GM11168 (cell line): ENCODE measurements around the gene DNAJA4.

ENCODE experiments used
- in situ Hi-C: fragments of 300-500 bp; cut with MboI; formaldehyde crosslinking; loops from one replicate; pipeline ENCODE4 v1.12.0; 2022; ENCODE audit warnings: low sequenced_read_pairs; ENCODE audit not compliant: unreplicated experiment

Gene DNAJA4

DNA sequence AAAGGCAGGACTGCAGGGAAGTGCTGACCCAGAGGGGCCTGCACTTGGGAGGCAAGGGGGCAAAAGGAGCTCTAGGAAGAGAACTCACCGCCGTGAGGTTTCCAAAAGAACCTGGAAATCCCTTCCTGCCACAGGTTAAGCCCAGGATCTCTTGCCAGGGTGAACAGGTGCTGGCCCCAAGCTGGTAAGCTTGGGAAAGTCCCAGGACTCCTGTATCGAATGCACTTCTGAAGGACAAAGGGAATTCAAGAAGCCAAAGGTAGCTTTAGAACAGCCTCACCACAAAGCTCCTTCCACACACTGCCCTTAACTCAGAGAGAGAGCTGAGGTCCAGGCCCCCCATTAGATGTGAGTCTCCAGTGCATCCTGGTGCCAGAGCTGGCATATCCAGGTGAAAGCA is 46.9 kb downstream of the DNAJA4 start:
- in situ Hi-C loops: no loop called here

DNA sequence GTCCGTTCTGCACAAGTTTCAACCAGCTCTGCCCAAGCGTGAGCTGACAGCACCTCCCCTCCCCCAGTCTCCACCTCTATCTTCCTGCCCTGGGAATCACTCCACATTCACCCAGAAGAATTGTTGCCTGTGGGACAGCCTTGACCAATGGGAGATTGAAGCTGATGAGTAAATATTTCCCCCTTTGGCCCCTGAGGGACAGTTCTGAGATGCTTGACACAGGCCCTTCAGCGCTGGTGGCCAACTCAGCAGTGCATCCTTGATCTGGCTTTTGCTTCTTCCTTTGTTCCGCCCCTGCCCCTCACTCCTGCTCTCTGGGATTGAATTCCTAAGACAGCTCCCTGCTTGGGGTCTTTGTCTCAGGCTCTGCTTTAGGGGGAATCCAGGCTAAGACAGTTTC is 48.2 kb downstream of the DNAJA4 start:
- in situ Hi-C loops: no loop called here

DNA sequence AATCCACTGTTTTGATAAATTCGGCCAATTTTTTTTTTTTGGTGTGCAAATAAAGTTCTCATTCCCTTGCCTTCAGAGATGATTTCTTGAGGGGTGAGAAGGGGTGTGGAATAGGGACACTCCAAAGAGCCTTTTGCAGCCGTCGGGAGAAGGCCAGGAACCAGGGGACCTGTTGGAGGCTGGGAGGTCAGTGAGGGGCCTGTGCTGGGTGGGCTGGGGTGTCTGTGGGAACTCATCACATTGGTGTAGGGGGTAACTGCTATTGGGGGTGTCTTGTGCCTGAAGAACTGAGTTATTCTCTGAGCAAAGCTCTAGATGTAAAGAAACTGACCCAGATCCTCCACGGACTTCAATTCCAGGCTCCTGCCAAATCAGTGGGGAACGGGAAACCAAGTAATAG is 48.6 kb downstream of the DNAJA4 start:
- in situ Hi-C loops: no loop called here

DNA sequence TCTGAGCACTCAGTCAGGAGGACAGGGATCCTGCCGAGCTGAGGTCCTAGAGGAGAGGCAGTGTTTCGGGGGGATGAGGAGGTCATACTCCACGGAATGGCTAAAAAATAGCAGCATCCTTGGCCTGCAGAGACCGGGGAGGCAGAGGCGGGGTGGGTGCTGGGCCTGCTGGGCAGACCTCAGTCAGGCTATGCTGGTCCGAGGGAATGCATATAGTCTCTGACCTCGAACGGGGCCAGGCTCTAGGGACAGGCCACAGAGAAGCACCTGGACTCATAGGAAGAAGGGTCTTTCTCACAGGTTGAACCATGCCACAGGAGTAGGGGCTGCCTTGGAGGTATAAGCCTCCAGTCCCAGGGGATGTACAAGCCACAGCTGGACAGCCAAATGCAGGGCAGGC is 49.0 kb downstream of the DNAJA4 start:
- in situ Hi-C loops: no loop called here

DNA sequence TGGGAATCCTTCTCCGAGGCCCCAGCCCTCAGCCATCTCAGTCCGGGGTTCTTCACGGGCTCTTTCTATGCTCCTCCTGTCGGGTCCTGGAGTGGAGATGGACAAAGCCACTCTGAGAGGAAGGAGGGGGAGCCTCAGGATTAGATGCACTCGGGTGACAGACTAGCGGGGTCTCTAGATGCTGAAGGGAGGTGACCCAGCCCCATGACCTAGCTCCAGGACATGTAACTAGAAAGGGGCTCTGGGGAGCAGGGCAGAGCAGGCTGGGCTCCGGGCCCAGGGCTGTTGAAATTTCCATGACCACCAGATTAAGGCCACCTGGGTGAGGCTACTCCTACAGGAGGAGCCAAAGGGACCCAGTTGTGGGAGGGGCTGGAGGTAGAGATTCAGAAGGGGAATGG is 49.8 kb downstream of the DNAJA4 start:
- in situ Hi-C loops: no loop called here

DNA sequence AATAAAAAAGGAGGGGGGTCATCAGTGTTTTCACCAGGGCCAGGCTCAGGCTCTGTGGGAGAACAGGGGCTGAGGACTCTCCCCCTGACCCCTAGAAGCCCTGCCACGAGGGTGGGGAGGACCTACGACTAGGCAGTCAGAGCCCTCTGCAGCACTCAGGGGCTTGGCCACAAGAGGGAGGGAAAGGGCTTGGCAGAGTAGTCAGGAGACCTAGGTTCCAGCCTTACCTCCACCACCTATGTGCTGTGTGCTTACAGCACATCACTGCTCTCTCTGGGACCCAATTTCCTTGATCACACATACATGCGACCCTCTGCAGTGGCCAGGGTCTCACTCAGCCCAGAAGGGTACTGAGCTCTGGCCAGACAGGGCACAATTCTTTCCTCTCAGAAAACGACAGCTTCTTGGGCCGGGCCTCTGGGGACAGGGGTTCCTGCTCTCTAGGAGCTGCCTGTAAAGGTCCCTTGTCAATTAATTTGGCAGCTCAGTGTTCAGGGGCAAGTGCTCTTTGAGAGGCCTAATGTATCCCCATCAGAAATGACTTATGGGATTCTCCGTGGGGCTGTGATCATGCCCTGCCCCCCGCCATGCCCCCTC is 51.4 kb downstream of the DNAJA4 start:
- in situ Hi-C loops: no loop called here

DNA sequence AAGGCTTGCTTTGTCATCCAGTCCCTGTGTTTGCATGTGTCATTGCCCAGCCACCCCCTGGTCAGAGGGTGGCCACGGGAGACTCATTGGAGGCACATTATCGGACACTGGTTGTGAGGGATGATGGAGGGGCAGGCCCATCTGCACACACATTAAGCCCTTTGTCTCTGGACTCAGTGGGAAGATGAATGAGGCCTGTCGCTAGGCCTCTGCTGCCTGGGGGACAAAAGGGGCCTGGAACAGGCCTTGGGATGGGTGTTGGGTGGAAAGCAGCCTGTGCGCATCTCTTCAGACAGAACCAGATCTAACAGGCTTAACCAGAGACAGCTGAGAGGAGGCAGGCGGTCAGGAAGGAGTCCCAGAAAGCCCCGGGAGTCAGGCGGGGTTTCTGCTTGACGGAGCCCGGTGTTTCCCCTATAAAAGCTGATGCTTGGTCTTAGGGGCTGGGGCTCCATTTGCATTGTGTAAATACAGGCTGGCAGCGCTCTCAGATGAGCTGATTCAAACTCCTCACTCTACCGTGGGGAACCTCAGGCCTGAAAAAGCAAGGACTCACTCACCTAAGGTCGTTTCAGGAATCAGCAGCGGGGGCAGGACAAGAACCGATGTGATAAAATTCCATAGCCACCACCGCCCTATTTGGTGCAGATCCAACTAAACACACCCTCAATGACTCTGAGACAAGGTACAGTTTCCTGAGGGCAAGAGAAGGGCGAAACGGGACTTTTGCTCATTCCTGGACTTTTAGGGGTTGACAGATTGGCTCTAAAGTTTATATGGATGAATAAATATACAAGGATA is 52.1 kb downstream of the DNAJA4 start:
- in situ Hi-C loops: no loop called here

DNA sequence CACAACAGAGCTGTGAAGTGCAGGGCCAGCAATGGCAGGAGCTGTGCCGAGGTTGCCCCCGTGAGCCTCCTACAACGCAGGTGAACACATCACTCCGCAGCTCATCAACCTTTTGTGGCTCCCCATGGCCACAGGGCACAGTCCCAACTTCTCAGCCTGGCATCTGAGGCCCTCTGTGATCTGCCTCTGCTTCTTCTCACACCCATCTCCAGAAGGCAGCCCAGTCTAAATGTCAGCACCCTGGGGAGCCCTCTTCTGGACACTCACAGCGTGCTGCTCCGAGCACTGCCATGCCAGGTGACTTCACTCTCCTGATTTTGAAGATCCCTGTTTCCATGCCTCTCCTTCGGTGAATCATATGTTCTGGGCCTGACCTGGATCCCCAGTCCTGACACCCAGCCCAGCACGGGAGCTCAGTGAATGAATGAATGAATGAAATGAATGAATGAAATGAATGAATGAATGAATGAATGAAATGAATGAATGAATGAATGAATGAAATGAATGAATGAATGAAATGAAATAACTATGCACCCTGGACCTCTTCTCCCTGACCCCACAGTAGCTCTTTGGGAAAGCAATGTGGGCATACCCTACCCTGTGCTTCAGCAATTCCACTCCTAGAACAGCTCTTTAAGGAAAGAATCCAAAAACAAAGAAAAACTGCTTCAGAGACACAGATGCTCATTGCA is 52.9 kb downstream of the DNAJA4 start:
- in situ Hi-C loops: no loop called here

DNA sequence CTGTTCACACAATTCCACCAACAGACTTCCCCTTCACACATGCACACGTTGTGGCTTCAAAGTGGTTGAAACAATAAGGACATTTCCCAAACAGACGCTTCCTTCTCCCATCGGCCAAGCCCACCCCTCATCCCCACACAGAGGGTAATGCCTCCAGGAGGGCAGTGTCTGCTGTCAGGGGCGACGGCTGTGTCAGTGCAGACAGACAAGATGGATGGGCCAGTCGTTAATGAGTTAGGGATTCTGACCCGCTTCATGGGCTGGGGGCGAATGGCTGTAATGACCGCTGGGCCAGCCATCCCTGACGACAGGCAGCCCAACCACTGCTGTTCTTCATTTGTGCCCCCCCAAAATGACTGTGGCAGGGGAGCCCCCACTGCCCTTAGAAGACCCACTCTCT is 55.2 kb downstream of the DNAJA4 start:
- in situ Hi-C loops: no loop called here

DNA sequence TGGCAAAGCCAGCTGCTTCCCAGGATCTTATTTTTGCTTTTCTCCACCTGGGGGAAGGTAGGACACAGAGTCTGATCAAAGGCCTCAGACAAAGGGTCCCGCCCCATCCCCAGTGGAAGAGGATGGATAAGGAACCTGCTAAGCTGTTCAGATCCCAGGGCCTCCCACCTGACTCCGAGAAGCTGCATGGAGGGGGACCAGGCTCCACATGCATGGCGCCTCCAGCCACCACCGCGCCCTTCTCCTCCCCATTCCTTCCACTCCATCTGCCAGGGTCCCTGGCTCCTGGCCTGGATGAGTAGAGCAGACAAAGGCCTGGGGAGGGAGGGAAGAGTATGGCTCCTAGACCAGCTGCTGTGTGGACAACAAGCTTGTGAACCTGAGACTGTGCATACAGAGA is 55.8 kb downstream of the DNAJA4 start:
- in situ Hi-C loops: no loop called here

DNA sequence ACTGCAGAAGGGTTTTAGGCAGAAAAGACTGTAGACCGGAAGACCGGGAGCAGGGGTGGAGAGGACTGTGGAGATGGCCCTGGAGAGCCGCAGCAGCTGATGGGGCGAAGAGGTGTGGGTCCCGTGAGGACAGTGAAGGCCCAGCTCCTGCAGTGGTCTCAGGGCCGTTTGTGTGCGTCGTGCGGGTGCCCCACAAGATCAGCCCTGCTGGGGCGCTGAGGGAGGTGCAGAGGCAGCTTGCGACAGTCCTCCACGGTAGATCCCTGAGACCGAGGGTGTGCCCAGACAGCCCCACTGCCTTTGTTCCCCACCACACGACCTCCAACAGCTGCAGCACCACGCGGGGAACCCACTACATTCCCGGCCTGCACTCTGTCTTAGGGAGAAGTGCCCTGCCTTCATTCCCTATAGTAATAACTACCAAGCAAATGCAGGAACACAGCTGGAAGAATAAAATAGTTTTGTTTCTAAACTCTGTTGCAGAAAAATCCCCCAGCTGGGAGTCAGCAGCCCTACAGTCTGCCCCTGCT is 56.7 kb downstream of the DNAJA4 start:
- in situ Hi-C loops: no loop called here

DNA sequence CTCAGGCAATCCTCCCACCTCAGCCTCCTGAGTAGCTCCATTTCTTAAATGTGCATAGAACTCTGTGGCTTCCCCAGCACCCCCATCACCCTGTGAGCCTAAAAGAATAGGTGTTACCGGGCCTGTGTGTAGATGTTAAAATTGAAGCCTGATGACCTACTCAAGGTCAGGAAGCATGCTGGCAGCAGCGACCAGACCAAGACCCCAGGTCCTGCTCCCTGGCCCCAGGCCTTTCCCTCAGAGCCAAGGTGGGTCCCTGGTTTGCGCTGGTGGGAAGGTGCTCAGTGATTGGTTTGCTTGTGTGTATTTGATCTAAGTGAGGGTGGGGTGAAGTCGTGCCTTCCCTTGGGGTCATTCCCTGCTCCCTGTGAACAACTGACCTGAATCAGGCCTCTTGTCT is 57.4 kb downstream of the DNAJA4 start:
- in situ Hi-C loops: no loop called here

DNA sequence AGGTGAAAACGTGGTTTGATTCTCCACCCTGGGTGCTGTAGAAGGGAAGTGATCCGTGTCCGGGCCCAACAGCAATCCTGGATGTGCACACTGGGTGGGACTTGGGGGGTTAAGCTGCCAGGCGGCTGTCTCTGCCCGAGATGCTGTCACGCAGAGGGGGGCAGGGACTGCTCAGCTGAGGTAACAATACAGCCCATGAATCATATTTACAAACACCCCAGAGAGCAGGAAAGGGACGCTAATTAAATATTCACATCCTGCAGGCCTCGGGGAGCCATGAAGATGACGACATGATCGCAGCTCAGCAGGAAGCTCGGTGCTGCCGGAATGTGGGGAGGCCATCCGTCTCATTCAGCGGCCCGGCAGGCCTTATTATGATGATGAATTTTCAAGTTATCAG is 57.9 kb downstream of the DNAJA4 start:
- in situ Hi-C loops: no loop called here

DNA sequence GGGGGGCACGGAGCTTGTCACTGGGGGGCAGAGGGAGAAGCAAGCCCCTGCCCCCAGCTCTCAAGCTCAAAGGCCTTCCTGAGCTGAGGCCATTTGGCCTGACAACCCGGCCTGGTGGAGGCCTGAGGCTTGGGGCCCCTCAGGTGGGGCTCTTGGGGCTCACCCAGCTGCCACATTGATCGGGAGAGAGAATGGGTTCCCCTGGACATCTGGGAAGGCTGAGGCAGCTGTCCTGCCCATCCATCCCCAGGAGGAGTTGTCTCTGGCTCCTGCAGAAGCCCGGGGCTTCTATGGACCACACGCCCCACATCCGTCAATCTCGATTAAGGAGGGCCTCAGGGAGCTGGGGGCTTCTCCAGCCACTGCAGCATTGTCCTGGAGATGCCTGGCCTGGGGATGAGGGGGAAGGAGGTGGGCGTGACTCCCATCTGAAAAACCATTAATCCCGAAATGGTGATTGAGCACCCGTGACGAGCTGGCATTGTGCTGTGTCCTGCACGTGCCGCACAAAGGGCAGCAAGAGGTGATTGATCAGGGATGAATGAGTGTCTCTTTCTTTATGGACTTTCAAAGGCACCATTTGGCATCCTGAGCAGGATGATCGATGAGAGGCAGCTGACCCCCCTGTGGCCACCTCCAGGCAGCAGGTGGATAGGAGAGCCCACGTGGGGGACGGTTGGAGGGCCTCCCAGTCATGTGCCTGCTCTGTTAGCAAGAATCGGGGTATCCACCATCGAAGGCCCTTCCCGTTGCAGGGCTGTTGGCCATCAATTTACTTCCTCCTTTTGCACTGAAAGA is 58.6 kb downstream of the DNAJA4 start:
- in situ Hi-C loops: no loop called here

DNA sequence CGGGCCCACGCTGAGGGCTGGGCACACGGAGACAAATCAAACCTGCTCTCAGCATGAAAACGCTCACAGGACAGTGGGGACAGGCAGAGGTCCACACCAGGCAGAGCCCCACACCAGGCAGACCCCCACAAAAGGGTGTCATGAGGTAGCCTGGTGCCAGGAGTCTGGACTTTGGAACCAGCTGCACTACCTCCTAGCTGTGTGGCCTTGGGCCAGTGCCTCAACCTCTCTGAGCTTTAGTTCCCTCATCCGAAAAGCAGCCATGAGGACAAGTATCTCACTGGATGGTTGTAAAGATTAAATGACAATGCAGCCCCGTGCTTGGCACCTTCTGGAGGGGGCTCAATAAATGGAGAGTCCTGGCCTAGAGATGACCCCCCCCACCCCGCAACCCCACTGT is 59.3 kb downstream of the DNAJA4 start:
- in situ Hi-C loops: no loop called here

DNA sequence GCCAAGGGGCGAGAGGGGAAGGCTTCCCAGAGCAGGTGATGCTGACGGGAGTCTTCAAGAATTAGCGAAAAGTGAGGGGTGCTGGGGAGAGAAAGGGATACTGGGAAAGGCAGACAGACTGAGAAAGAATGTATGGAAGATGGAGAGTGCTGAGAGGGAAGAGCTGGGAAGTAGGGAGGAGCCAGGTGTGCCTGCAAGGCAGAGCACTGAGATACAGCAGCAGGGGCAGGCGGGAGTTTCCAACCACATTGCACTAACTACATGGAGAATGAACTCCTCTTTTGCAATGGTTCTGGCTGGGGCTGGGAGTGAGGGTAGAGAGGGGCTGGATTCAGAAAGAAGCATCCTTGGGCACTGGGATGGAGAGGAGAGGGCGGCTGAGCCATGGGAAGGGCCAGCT is 59.8 kb downstream of the DNAJA4 start:
- in situ Hi-C loops: no loop called here

DNA sequence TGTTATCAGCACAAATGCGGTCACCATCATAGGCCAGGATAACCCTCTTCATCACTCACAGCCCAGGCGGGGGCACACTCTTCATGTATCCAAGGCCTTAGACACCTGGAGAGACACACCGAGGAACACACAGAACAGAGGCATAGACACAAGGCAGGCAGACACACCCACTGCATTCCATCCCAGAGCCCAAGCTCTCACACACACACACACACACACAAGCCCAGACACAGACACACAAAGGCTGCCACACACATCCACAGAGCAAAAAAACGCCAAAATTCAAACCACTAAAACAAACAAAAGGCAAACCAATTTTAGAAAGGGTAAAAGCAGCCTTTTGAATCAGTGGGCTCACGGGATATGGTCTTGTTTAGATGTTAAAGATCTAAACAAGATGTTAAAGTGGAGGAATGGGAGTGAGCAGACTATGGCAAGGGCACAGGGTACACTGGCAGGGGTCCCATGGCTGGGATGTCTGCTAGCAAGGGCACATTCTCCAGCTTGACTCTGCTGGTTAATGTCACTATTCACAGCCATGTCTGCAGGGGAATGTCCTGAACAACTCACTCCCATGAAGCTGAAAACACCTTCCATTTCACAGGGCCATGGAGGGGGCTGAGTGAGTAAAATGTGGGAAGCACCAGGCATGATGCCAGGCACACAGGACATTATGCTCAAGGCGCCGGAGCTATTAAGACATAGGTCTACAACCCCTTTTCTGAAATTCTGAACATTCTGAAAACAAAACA is 60.9 kb downstream of the DNAJA4 start:
- in situ Hi-C loops: no loop called here

DNA sequence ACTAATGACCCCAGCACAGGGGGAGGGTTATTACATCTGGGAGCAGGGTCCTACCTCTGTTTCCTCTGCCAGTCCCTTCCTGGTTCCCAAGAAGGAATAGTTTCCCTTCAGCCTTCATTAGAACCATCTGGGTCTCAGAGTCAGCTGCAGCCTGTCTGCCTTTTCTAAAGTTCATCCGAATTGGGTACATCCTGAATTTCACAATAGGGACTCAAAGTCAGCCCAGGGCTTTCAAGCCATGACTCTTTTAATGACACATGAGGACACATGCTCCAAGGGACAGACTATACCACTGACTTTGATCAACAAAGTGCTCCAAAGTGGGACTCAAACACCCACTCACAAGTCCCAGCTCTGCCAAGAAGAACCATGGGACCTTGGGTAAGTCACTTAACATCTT is 63.1 kb downstream of the DNAJA4 start:
- in situ Hi-C loops: no loop called here

DNA sequence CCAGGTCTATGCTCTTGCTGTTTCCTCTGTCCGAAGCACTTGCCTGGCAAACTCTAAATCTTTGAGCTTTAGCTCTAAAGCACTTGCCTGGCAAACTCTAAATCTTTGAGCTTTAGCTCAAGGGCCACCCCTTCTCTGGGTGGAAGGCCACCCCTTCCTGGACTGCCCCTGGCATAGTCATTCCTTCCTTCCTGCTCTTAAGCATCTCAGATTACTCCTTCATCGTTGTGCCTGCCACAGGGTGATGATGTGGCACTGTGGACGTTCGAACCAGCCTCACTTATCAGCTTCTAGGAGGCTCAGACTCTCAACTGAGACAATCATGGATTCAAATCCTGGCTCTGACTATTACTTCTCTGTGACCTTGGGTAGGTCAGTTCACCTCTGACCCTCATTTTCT is 65.3 kb downstream of the DNAJA4 start:
- in situ Hi-C loops: no loop called here
